ENCODE data around the gene DR1. TPM values are rescaled to one million over a fixed set of nuclear protein-coding genes. Genes with fewer than 3 reads are reported as not detected.

DR1 gene
- total and polyA plus RNA-seq, 2 of the 13 experiments (the other 11 are each of a cell fraction or from before 2014, with no cell fraction given), result 17.8 to 42.3 TPM

DNA sequence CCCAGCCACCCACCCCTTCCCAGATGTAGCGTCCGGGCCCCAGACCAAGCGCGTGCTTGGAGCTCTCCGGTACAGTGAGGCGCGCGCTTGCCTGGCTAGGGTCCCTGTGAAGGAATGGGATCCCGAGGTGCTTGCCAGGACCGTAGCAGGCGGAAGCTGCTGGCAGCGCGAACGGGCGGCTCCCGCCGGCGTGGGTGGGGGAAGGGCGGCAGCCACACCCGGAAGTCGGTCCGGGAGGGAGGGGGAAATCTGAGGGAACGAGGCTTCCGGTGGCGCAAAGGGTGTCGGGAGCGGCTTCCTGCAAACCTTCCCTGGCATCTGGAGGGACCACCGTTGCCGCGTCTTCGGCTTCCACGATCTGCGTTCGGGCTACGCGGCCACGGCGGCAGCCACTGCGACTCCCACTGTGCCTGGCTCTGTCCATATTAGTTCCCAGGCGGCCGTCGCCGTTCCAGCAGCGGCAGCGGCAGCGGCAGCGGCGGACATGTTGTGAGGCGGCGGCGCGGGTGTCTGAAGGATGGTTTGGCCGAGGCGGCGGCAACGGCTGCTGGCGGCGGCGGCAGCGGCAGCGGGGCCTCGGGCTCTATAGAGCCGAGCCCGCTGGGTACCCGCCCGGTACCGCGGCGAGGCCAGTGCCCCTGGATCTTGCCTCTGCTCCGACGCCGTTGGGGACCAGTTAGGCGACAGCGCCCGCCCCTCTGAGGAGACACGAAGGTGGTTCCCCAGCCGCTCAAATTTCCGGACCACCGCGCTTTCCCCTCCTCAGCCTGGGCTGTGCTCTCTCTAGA lies at the start of gene DR1 (continued):
- TF ChIP-seq, protein P1, sequence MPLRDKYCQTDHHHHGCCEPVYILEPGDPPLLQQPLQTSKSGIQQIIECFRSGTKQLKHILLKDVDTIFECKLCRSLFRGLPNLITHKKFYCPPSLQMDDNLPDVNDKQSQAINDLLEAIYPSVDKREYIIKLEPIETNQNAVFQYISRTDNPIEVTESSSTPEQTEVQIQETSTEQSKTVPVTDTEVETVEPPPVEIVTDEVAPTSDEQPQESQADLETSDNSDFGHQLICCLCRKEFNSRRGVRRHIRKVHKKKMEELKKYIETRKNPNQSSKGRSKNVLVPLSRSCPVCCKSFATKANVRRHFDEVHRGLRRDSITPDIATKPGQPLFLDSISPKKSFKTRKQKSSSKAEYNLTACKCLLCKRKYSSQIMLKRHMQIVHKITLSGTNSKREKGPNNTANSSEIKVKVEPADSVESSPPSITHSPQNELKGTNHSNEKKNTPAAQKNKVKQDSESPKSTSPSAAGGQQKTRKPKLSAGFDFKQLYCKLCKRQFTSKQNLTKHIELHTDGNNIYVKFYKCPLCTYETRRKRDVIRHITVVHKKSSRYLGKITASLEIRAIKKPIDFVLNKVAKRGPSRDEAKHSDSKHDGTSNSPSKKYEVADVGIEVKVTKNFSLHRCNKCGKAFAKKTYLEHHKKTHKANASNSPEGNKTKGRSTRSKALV (CRISPR knock-in tag; IDR thresholded peaks at IDR 0.05), result peak; percentile 40; the same call in 1 of the 2 replicates
- TF ChIP-seq NPAS2 (CRISPR knock-in tag; IDR thresholded peaks at IDR 0.05; ENCODE audit: borderline replicate concordance) (no peak), MED1 (CRISPR knock-in tag; IDR thresholded peaks at IDR 0.05) (peak; percentile 83), ZNF891 (CRISPR knock-in tag; IDR thresholded peaks at IDR 0.05) (peak; percentile 84), ZNF256 (CRISPR knock-in tag; conservative IDR thresholded peaks at IDR 0.05) (0 out of 2 replicates have a peak, but pooled peaks have one; percentile 19), ZNF773 (CRISPR knock-in tag; IDR thresholded peaks at IDR 0.05; ENCODE audit: borderline replicate concordance) (no peak), JUND (CRISPR knock-in tag; IDR thresholded peaks at IDR 0.05) (peak; percentile 66; the same call in 1 of the 2 replicates), HNRNPUL1 (IDR thresholded peaks at IDR 0.05; ENCODE audit: low read depth, low read length) (0 out of 2 replicates have a peak, but pooled peaks have one; percentile 32), NR1H2 (CRISPR knock-in tag; IDR thresholded peaks at IDR 0.05; ENCODE audit: borderline replicate concordance, low read depth) (peak; percentile 62; the same call in 1 of the 2 replicates), ATM (IDR thresholded peaks at IDR 0.05; ENCODE audit: borderline replicate concordance) (no peak), NFRKB (IDR thresholded peaks at IDR 0.05) (no peak), BRCA1 (CRISPR knock-in tag; IDR thresholded peaks at IDR 0.05) (no peak), ARHGAP35 (CRISPR knock-in tag; IDR thresholded peaks at IDR 0.05; ENCODE audit: borderline replicate concordance) (peak; percentile 61; the same call in 1 of the 2 replicates), KAT2B (IDR thresholded peaks at IDR 0.05; ENCODE audit: borderline replicate concordance, low read depth, low read length) (no peak), ZFP1 (CRISPR knock-in tag; IDR thresholded peaks at IDR 0.05) (0 out of 2 replicates have a peak, but pooled peaks have one; percentile 54), PHB2 (IDR thresholded peaks at IDR 0.05; ENCODE audit: partially characterized antibody) (no peak), IRX3 (CRISPR knock-in tag; IDR thresholded peaks at IDR 0.05; ENCODE audit: borderline replicate concordance, low read depth) (peak; percentile 87), GATA4 (IDR thresholded peaks at IDR 0.05; ENCODE audit: borderline replicate concordance, low read depth) (no peak), ZNF879 (CRISPR knock-in tag; IDR thresholded peaks at IDR 0.05) (no peak), ZKSCAN1 (IDR thresholded peaks at IDR 0.05; ENCODE audit: low read length) (no peak)
- TF ChIP-seq, protein P2, sequence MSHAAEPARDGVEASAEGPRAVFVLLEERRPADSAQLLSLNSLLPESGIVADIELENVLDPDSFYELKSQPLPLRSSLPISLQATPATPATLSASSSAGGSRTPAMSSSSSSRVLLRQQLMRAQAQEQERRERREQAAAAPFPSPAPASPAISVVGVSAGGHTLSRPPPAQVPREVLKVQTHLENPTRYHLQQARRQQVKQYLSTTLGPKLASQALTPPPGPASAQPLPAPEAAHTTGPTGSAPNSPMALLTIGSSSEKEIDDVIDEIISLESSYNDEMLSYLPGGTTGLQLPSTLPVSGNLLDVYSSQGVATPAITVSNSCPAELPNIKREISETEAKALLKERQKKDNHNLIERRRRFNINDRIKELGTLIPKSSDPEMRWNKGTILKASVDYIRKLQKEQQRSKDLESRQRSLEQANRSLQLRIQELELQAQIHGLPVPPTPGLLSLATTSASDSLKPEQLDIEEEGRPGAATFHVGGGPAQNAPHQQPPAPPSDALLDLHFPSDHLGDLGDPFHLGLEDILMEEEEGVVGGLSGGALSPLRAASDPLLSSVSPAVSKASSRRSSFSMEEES (CRISPR knock-in tag; IDR thresholded peaks at IDR 0.05), result peak; percentile 87
- TF ChIP-seq, protein P3, sequence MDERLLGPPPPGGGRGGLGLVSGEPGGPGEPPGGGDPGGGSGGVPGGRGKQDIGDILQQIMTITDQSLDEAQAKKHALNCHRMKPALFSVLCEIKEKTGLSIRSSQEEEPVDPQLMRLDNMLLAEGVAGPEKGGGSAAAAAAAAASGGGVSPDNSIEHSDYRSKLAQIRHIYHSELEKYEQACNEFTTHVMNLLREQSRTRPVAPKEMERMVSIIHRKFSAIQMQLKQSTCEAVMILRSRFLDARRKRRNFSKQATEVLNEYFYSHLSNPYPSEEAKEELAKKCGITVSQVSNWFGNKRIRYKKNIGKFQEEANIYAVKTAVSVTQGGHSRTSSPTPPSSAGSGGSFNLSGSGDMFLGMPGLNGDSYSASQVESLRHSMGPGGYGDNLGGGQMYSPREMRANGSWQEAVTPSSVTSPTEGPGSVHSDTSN (CRISPR knock-in tag; IDR thresholded peaks at IDR 0.05), result no peak
- TF ChIP-seq, protein P4, sequence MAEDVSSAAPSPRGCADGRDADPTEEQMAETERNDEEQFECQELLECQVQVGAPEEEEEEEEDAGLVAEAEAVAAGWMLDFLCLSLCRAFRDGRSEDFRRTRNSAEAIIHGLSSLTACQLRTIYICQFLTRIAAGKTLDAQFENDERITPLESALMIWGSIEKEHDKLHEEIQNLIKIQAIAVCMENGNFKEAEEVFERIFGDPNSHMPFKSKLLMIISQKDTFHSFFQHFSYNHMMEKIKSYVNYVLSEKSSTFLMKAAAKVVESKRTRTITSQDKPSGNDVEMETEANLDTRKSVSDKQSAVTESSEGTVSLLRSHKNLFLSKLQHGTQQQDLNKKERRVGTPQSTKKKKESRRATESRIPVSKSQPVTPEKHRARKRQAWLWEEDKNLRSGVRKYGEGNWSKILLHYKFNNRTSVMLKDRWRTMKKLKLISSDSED (CRISPR knock-in tag; IDR thresholded peaks at IDR 0.05), result no peak
- TF ChIP-seq, protein P5, sequence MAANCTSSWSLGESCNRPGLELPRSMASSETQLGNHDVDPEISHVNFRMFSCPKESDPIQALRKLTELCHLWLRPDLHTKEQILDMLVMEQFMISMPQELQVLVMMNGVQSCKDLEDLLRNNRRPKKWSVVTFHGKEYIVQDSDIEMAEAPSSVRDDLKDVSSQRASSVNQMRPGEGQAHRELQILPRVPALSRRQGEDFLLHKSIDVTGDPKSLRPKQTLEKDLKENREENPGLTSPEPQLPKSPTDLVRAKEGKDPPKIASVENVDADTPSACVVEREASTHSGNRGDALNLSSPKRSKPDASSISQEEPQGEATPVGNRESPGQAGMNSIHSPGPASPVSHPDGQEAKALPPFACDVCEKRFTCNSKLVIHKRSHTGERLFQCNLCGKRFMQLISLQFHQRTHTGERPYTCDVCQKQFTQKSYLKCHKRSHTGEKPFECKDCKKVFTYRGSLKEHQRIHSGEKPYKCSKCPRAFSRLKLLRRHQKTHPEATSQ (CRISPR knock-in tag; IDR thresholded peaks at IDR 0.05; ENCODE audit: borderline replicate concordance), result peak; percentile 80; the same call in 1 of the 2 replicates

All from HepG2 (cell line).